ENCODE data around the gene OR5B21.

OR5B21 gene

DNA sequence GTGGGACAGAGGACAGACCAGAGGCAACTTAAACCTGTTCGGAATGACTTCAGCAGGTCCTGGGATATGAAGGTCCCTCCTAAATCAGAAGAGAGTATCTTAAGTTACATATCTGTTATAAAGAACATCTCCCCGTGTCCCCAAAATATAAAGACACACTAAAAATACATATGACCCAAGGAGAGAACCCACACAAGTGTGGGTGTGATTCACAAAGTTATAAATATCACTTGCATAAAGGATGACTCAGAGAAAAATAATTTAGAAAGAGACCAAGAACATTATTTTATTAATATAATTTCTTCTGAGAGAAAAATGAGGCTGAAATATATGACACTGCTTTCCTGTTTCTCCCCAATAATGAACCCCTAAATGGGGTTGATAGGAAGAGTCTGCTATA, 14.2 kb downstream of the OR5B21 start:
- DNase-seq (ENCODE audit: low read depth): no peak

DNA sequence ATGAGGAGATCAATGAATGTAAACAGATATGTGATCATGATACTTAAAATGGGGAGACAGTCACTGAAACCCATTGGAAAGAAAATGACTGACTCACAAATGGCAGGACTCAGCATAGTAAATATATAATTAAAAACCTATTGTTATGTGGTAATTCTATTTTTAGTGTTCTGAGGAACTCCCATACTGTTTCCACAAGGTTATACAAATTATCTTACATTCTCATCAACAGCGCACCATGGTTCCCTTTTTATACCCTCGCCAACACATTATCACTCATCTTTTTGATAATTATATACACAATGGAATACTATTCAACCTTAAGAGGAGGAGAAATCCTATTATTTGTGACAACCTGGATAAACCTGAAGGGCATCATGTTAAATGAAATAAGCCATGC, 17.1 kb downstream of the OR5B21 start:
- no peak for DNase-seq (ENCODE audit: low read depth)

DNA sequence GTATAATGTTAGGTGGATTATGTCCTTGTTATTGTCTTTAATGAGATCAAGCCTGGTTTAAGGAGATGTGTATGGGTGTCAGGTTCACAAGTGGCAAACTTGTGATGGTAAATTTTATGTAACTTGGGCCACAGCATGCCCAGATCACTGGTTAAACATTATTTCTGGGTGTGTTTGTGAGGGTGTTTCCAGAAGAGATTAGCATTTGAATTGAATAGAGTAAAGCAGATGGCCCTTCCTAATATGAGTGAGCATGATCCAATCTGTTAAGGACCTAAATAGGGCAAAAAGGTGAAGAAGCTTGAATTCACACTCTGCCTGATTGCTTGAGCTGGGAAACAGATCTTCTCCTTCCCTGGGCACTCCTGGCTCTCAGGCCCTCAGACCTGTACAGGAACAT, 20.7 kb downstream of the OR5B21 start:
- no peak for DNase-seq (ENCODE audit: low read depth)

DNA sequence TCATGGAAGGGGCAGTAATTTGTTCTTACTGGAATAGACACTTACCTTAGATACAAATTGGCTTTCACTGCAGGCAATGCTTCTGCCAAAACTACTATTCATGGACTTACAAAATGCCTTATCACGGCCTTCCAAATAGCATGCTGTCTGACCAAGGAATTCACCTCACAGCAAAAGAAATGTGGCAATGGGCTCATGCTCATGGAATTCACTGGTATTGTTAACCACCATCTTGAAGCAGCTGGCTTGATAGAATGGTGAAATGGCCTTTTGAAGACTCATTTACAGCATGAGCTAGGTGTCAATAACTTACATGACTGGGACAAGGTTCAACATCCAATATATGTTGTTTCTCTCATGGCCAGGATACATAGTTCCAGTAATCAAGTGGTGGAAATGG, 21.9 kb downstream of the OR5B21 start:
- no peak for DNase-seq (ENCODE audit: low read depth)

DNA sequence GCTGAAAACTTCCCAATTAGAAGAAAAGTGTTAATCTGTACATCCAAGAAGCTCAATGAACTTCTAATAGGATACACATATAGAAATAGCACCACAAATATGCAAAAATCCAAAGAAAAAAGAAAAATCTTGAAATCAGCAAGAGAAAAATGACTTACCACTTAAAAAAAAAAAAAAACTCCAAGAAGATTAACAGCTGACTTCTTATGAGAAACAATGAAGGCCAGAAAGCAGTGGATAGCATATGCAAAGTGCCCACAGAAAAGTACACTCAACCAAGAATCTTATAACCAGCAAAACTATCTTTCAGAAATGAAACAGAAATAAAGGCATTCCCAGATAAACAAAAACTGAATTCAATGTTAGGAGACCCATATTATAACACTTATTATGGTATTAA, 36.0 kb downstream of the OR5B21 start:
- no peak for DNase-seq (ENCODE audit: low read depth)

DNA sequence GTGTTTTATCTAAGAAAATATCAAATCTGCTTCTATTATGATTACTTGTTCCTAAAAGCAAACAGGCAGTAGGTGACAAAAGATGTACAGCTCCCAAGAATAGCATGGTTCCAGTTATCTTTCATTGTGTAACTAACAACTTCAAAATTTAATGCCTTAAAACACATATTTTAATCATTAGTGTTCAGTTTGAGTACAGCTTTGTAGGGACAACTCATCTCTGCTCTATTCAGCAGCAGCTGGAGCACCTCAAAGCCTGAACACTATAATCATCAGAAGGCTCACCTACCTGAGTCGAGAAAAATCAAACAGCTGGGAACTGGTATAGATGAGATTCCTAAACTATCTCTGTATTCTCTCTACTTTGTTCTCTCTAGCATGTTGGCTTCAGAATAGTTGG, 41.6 kb downstream of the OR5B21 start:
- no peak for DNase-seq (ENCODE audit: low read depth)

DNA sequence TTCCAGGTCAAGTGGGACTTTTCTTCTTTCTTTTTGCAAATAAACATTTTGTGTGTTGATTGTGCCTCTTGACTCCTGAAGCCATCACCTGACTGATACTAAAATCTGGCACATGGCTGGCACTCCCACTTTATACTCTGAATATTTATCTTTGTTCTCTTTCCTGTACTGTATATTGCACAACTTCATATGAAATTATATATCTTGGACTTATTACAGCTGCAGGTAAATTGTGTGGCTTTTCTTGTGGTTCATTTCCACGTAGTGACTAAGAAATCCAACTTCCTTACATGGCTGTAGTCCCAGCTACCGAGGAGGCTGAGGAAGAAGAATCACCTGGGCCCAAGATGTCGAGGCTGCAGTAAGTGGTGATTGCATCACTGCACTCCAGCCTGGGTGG, 42.2 kb downstream of the OR5B21 start:
- no peak for DNase-seq (ENCODE audit: low read depth)
